Progenitor cell of endocrine pancreas (in vitro differentiated cells): ENCODE data around the gene MRPL28. TPM values are rescaled to one million over a fixed set of nuclear protein-coding genes. Genes with fewer than 3 reads are reported as not detected.

Experiments used
- DNase-seq: peaks from one replicate; pipeline ENCODE4 v3.0.0; 2021; ENCODE audit warnings: low spot score; ENCODE audit not compliant: unreplicated experiment
- H3K27ac Mint-ChIP-seq: 2 replicates; pipeline ENCODE4 v1.8.0; 2021; ENCODE audit warnings: mild to moderate bottlenecking, moderate library complexity, mixed read lengths
- H3K27me3 Mint-ChIP-seq: 2 replicates; pipeline ENCODE4 v1.8.0; 2021; ENCODE audit warnings: mixed read lengths
- H3K36me3 Mint-ChIP-seq: 2 replicates; pipeline ENCODE4 v1.8.0; 2022; ENCODE audit warnings: mixed read lengths; ENCODE audit not compliant: insufficient read depth
- H3K4me1 Mint-ChIP-seq: 2 replicates; pipeline ENCODE4 v1.8.0; 2021; ENCODE audit warnings: low read depth, mixed read lengths
- H3K4me3 Mint-ChIP-seq: 2 replicates; pipeline ENCODE4 v1.8.0; 2021; ENCODE audit warnings: low read depth, mild to moderate bottlenecking, moderate library complexity, mixed read lengths
- H3K9me3 Mint-ChIP-seq: 2 replicates; pipeline ENCODE4 v1.8.0; 2021; ENCODE audit warnings: low read depth, mixed read lengths
- CTCF ChIP-seq: fragments of 200-600 bp; sonication (generic); IDR thresholded peaks from one replicate; pipeline ENCODE4 v1.5.0; 2021; ENCODE audit warnings: antibody characterized with exemption, mild to moderate bottlenecking; ENCODE audit not compliant: unreplicated experiment
- total RNA-seq: library from RNA; stranded (reverse); gene quantifications from 2 replicates; pipeline ENCODE4 v1.2.1, GENCODE V29; 2021

Gene MRPL28
- total RNA-seq, 1 donor from 2014 or later, result 82.7 TPM

GRCh38 chr16:360698-361336 is 9.5 kb downstream of the MRPL28 start:
- no peak for TF ChIP-seq CTCF
- Mint-ChIP-seq H3K36me3 (no peaks in the 10 kb centered on the region), H3K9me3 (no peaks in the 10 kb centered on the region), H3K4me1 (no peaks in the 10 kb centered on the region), H3K27me3 (peaks cover 4% of the 10 kb centered on the region), H3K27ac (no peak overlapping the region), H3K4me3 (no peak overlapping the region)
- DNase-seq, result no peak

DNA sequence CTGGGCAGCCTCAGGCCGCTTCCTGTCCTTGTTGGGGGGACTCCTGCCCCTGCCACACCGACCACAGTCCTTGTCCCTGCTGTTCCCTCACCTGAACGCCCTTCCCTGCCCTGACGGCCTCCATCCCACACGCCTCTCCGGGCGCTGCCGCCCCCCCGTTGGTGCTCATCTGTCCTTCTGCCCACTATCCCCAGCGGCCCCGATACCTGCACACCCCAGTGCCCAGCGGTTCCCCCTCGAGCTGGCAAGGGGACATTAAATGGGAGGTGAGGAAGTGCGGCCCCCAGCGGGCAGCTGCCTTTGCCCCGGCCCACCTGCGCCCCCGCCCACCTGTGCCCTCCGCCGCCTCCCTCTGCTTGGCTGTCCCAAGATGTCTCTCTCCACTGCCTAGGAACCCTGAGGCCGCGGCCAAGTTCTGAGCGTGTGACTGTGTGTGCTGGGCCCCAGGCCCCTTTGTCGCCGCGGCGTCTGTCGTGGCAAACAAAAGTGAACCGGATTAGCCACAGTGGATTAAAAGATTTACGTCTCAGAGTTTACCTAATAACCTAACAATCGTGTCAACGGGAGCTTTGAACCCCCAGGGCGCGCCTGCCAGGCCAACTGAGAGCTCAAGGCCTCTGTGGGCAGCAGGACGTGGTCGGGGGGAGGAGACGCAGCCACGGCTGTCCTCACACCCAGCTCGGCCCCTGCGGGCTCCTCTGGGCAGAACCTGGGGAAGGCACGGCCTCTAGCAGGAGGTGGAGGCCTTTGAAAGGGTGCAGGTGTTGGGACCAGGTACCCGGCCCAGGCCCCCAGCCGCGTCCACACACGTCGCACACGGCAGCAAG is 10.3 kb downstream of the MRPL28 start:
- TF ChIP-seq CTCF, result no peak
- H3K27me3 Mint-ChIP-seq, result peaks cover 4% of the 10 kb centered on the region
- H3K27ac Mint-ChIP-seq, result no peak overlapping the region
- H3K4me3 Mint-ChIP-seq, result no peak overlapping the region
- H3K9me3 Mint-ChIP-seq, result no peaks in the 10 kb centered on the region
- no peaks in the 10 kb centered on the region for H3K4me1 Mint-ChIP-seq
- no peak for DNase-seq
- no peaks in the 10 kb centered on the region for H3K36me3 Mint-ChIP-seq

DNA sequence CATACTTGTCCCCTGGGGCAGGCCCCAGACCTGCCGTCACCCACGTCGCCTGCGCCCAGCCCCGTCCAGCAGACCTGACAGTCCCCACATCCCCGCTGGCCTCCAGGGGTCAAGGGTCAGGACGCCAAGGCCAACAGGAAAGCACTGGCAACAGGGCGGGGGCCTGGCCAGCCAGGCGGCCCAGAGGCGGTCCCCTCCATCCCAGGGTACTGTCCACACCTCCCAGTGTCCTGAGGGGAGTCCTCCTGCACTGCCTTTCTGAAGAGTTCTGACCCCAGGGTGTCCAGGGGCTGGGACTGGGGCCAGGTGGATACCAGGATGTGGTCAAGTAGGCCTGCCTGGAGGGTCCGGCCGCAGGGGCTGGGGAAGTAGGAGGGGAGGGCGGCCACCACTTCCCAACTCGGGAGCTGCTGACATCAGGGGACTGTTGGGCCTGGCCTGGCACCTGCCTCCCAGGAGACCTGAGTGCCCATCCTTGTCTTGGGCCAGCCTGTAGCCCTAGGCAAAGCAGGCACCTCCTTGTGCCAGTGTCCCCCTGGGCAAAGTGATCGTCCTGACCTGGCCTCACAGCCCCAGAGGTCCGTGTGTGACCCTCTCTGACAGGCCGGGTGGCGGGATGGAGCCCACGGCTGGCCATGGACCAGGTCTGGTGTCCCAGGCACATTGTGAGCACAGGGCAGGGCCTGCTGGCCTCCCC is 11.1 kb downstream of the MRPL28 start:
- TF ChIP-seq CTCF, result no peak
- Mint-ChIP-seq H3K4me1 (no peaks in the 10 kb centered on the region), H3K27me3 (peaks cover 4% of the 10 kb centered on the region), H3K4me3 (no peak overlapping the region), H3K36me3 (no peaks in the 10 kb centered on the region), H3K27ac (no peak overlapping the region), H3K9me3 (no peaks in the 10 kb centered on the region)
- no peak for DNase-seq

DNA sequence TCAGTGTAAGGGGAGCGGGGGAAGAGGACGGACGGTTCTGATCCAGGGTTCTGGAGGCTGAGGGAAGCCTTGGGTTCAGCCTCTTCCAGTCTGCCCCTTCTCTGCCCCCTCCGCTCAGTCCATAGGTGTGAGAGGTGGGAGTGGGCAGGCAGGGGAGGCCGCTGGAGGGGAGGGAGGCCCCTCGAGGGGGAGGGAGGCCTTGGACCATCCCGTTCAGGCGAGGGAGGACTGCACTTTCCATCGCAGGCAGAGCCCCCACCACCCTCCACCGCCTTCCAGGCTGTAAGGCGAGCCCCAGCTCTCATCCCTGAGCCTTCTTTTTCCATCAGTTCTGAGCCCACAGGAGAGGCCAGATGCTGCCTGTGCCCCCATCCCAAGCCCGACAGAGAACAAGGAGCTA is 13.6 kb downstream of the MRPL28 start:
- Mint-ChIP-seq H3K36me3 (no peaks in the 10 kb centered on the region), H3K4me3 (no peak overlapping the region), H3K27ac (no peak overlapping the region), H3K9me3 (no peaks in the 10 kb centered on the region), H3K27me3 (no peaks in the 10 kb centered on the region), H3K4me1 (no peaks in the 10 kb centered on the region)
- no peak for TF ChIP-seq CTCF
- DNase-seq, result no peak

GRCh38 chr16:354971-355461 is 15.3 kb downstream of the MRPL28 start:
- Mint-ChIP-seq H3K27ac (no peak overlapping the region), H3K9me3 (no peaks in the 10 kb centered on the region), H3K27me3 (no peaks in the 10 kb centered on the region), H3K4me3 (no peak overlapping the region), H3K4me1 (no peaks in the 10 kb centered on the region), H3K36me3 (peaks cover 1% of the 10 kb centered on the region)
- DNase-seq, result no peak
- no peak for TF ChIP-seq CTCF
